IPS-15b (cell line): ENCODE measurements around the gene TIFAB.
A peak's percentile ranks its signal among the peaks of the same experiment; 100 is the strongest.

Experiments
- H3K27me3 ChIP-seq: one replicate; pipeline ENCODE4 v1.6.1; 2013; ENCODE audit warnings: low read length; ENCODE audit not compliant: control insufficient read depth, insufficient read depth
- H3K36me3 ChIP-seq: one replicate; pipeline ENCODE4 v1.6.1; 2013; ENCODE audit warnings: low read length; ENCODE audit not compliant: control insufficient read depth, insufficient read depth
- H3K4me1 ChIP-seq: one replicate; pipeline ENCODE4 v1.6.1; 2013; ENCODE audit warnings: mild to moderate bottlenecking, low read length; ENCODE audit not compliant: control insufficient read depth, insufficient read depth
- H3K4me3 ChIP-seq: one replicate; pipeline ENCODE4 v1.5.1; 2013; ENCODE audit warnings: low read depth, low read length
- H3K9ac ChIP-seq: one replicate; pipeline ENCODE4 v1.6.1; 2013; ENCODE audit warnings: low read depth, mild to moderate bottlenecking, low read length
- H3K9me3 ChIP-seq: one replicate; pipeline ENCODE4 v1.6.1; 2013; ENCODE audit warnings: mild to moderate bottlenecking, low read length; ENCODE audit not compliant: control insufficient read depth, insufficient read depth

The TIFAB gene

GRCh38 chr5:135465391-135466122, 13.4 kb upstream of the TIFAB start:
- Histone ChIP-seq H3K4me1 (peaks cover 11% of the 10 kb centered on the region), H3K27me3 (peaks cover 90% of the 10 kb centered on the region), H3K36me3 (no peaks in the 10 kb centered on the region), H3K9me3 (no peaks in the 10 kb centered on the region), H3K4me3 (peak overlapping the region; percentile 24), H3K9ac (no peak overlapping the region)

DNA sequence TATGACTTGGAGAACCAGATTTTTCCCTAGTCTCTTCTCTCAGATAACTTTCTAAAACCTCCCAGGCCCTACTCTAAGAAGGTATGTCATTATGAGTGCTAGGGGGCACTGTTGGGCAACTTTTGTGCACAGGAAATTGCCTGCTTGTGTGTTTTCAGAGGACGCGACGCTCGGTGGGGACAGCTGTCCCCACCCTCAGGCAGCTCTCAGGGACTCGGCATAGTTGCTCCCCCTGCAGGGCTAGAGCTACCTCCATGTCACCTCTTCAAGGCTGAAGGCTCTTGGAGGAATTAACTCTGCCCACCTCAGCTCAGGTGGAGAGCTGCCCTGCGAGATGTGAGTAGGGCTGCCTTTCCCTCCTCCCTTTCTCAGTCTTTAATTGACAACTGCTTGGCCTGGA, 10.2 kb upstream of the TIFAB start:
- no peak overlapping the region for H3K9ac ChIP-seq
- no peaks in the 10 kb centered on the region for H3K36me3 ChIP-seq
- peaks cover 83% of the 10 kb centered on the region for H3K27me3 ChIP-seq
- no peak overlapping the region for H3K4me3 ChIP-seq
- peaks cover 11% of the 10 kb centered on the region for H3K4me1 ChIP-seq
- no peaks in the 10 kb centered on the region for H3K9me3 ChIP-seq

DNA sequence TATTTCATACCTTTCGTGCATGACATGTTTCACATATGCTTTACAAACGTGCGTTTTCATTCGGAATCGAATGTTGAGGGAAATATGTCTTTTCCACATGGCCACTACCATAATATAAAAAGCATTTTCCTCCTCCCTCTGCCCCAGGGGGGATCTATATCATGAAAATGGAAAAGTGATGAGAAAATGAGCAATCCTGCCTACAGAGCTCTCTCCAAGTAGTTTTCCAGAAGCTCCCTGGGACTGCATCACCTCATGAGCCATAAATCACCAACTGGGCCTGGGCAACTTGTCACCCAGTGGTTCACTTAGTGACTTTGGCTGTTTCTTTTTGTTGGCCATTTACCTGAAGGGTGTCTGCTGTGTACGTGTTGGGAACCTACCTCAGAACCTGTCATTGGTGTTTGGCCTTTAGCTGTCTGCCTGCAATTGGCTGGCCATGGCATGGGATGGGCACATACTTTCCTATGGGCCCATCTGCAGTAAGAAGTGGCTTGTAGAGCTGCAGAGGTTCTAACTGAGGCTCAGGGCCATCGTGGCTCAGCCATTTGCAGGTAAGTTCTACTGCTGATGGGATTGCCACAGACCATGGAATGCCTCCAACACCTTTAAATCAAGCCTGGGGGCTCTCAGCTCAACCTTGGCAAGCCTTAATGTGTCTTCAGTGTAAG, 9.5 kb upstream of the TIFAB start:
- Histone ChIP-seq H3K9me3 (no peaks in the 10 kb centered on the region), H3K4me1 (peaks cover 7% of the 10 kb centered on the region), H3K27me3 (peaks cover 80% of the 10 kb centered on the region), H3K9ac (no peak overlapping the region), H3K36me3 (no peaks in the 10 kb centered on the region), H3K4me3 (no peak overlapping the region)

- peaks cover 78% of the 10 kb centered on the region for H3K27me3 ChIP-seq
- H3K9me3 ChIP-seq = no peaks in the 10 kb centered on the region
- no peaks in the 10 kb centered on the region for H3K4me1 ChIP-seq
- no peak overlapping the region for H3K4me3 ChIP-seq
- H3K36me3 ChIP-seq = no peaks in the 10 kb centered on the region
- H3K9ac ChIP-seq = no peak overlapping the region
Measured at GRCh38 chr5:135460246-135461033, 8.3 kb upstream of the TIFAB start.

DNA sequence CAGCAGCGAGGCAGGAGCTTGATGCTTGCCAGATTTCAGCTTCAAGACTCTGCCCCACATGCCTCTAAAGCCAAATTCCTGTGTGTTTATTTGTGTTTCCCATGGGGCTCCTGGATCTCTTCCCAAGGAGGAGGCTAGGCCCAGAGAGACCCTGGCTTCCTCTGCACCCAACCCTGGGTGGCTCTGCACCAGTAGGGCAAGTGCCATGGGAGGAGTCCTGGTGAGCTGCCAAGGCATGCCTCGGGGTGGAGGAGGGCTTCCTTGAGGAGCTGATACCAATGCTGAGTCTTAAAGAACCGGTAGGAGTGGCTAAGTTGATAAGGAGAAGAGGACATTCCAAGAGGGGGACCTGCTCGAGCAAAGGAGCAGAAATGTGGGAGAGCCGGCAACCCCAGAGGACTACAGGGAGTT, 6.8 kb upstream of the TIFAB start:
- Histone ChIP-seq H3K4me3 (no peak overlapping the region), H3K4me1 (no peaks in the 10 kb centered on the region), H3K9ac (no peak overlapping the region), H3K36me3 (no peaks in the 10 kb centered on the region), H3K27me3 (peaks cover 63% of the 10 kb centered on the region), H3K9me3 (no peaks in the 10 kb centered on the region)

DNA sequence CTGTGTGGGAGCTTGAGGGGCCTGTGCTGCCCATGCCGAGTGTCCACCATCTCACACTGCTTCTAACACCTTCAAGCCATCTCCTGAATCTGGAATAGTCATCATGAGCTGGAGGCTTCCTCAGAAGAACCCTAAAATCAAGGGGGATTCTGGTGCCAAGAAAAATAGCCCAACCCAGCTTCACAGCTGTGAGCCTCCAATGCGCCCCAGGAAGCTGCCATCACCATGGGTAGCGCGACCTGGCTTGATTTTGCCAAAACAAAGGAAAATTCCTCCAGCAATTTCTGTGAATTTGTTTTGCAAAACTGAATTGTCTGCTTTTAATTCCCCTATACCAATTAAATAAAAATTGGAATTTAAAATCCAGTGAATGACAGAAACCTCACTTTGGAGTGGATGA, 6.2 kb upstream of the TIFAB start:
- Histone ChIP-seq H3K9ac (no peak overlapping the region), H3K4me1 (no peaks in the 10 kb centered on the region), H3K27me3 (peaks cover 57% of the 10 kb centered on the region), H3K9me3 (no peaks in the 10 kb centered on the region), H3K36me3 (no peaks in the 10 kb centered on the region), H3K4me3 (no peak overlapping the region)

DNA sequence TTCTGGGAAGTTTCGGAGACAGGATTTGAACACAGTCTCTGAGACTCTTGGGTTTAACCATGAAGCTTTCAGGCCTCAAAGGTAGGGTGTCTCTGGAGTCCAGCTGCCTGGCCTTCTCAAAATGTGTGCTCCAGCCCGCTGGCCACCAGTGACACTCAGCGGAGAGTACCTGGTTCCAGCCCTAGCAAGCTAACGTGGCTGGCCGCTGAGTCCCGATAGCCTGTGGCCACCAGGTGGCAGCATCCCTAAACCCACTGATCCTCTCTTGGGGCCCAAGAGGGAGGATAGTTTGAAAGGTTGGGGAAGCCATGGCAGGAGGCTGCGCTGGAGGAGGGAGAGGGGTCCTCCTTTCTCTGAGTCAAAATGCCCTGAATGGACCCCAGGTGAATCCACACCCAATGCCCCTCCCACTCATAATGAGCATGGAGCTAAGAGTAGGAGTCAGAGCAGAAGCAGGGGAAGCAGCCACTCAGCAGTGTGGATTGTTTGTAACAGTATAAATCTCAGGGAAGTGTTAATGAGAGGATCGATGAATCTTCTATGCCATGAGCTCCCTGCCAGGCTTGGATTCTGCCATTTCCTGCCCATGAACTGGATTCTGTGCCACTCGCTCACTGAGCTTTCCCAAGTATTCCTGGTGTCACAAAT, 5.4 kb upstream of the TIFAB start:
- H3K4me1 ChIP-seq = no peaks in the 10 kb centered on the region
- H3K27me3 ChIP-seq = peaks cover 49% of the 10 kb centered on the region
- no peak overlapping the region for H3K9ac ChIP-seq
- no peak overlapping the region for H3K4me3 ChIP-seq
- H3K36me3 ChIP-seq = no peaks in the 10 kb centered on the region
- no peaks in the 10 kb centered on the region for H3K9me3 ChIP-seq

DNA sequence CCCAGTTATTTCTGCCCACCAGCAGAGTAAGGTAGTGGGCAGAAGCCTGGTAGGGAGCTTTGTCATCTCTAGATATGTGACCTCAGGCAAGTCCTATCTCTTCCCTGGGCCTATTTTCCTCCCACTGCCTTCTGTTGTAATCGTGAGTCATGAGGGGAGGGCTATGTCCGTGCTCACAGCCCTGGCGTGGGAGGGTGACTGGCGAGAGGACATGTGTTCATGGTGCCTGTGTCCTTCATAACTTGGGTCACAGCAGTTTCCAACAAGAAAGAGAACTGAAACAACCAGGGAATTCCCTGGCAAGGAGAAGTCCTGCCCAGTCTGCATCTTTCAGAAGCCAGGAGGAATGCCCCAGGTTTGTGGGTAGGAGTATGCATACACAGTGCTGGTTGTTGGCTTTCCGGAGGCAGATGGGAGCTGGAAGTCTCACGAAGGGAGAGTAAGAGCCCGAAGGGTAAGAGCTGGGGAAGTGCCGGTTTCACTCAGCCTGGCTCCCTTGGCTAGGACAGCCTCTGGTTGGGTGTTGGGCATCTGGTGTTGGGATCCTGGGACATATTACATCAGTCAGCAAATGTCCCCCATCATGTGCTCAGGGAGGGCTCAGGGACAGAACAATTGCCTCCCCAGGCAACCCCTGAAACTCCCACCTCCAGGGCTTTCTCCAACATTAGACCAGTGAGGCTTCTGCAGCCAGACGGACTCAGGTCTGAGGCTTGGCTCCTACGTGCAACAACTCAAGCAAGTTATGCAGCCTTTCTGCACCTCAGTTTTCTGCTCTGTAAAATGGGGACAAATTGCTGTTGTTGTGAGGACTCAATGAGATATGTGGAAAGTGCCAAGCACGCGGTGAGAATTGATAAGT, 4.3 kb upstream of the TIFAB start:
- Histone ChIP-seq H3K9ac (no peak overlapping the region), H3K4me1 (no peaks in the 10 kb centered on the region), H3K27me3 (peaks cover 42% of the 10 kb centered on the region), H3K36me3 (no peaks in the 10 kb centered on the region), H3K4me3 (no peak overlapping the region), H3K9me3 (no peaks in the 10 kb centered on the region)

GRCh38 chr5:135455876-135456237, 3.7 kb upstream of the TIFAB start:
- H3K9ac ChIP-seq = no peak overlapping the region

DNA sequence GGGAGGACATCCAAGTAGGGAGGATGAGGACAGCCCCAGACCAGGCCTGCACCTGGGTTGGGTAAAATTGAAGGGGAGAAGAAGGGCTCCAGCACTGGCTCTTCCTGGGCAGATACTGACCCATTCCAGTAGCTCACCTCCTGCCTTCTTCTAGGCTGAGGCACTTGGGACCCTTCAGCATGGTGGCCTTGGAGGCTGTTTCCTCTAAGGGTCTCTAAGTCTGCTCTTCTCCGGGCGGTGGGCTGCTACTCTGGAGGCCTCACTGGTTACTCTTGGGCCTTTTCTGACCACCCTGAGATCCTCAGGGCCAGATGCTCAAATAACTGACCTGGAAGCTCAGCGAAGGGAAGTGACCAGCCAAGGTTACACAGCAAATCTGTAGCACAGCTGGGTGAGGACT, 2.8 kb upstream of the TIFAB start:
- no peaks in the 10 kb centered on the region for H3K4me1 ChIP-seq
- H3K4me3 ChIP-seq = no peak overlapping the region
- peaks cover 35% of the 10 kb centered on the region for H3K27me3 ChIP-seq
- no peaks in the 10 kb centered on the region for H3K36me3 ChIP-seq
- H3K9me3 ChIP-seq = no peaks in the 10 kb centered on the region
- no peak overlapping the region for H3K9ac ChIP-seq

More at GRCh38 chr5:135455876-135456237, 3.7 kb upstream of the TIFAB start:
- no peaks in the 10 kb centered on the region for H3K4me1 ChIP-seq
- no peaks in the 10 kb centered on the region for H3K9me3 ChIP-seq
- H3K27me3 ChIP-seq = peaks cover 42% of the 10 kb centered on the region
- H3K36me3 ChIP-seq = no peaks in the 10 kb centered on the region
- H3K4me3 ChIP-seq = no peak overlapping the region

DNA sequence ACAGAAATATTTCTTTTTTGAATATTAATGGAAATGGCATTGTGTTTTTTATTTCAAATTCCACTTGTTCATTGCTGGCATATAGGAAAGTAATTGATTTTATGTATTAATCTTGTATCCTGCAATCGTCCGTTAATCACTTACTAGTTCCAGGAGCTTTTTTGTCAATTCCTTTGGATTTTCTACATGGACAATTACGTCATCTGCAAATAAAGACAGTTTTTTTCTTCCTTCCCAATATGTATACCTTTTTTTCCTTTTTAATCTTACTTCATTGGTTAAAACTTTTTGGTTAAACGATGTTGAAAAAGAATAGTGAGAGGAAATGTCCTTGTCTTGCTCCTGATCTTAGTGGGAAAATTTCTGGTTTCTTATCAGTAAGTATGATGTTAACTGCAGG, 1.5 kb upstream of the TIFAB start:
- Histone ChIP-seq H3K4me1 (no peaks in the 10 kb centered on the region), H3K36me3 (no peaks in the 10 kb centered on the region)

More for the DNA sequence above, 1.5 kb upstream of the TIFAB start:
- Histone ChIP-seq H3K9me3 (no peaks in the 10 kb centered on the region), H3K4me3 (no peak overlapping the region), H3K27me3 (peaks cover 29% of the 10 kb centered on the region), H3K9ac (no peak overlapping the region)
